ENCODE data around the gene AQP9. TPM values are rescaled to one million over a fixed set of nuclear protein-coding genes. Genes with fewer than 3 reads are reported as not detected.

Gene AQP9
- total and polyA plus RNA-seq, 2 of the 8 experiments (the other 6 are each of a cell fraction or from before 2014, with no cell fraction given) = not detected

- TF ChIP-seq CHD7 (IDR thresholded peaks at IDR 0.05; ENCODE audit: insufficient replicate concordance, low read length) (no peak), GTF2F1 (IDR thresholded peaks at IDR 0.05; ENCODE audit: borderline replicate concordance, low read depth, low read length) (no peak), HDAC6 (IDR thresholded peaks at IDR 0.05; ENCODE audit: low read depth, low read length) (no peak), SIX5 (IDR thresholded peaks at IDR 0.05; ENCODE audit: low read depth, low read length) (no peak), RXRA (IDR thresholded peaks at IDR 0.05; ENCODE audit: insufficient read depth, low read depth, low read length) (no peak)
Measured at GRCh38 chr15:58224068-58224467, 85.9 kb downstream of the AQP9 start (continued).
